ENCODE measurements around the gene ALG5.
A peak's percentile ranks its signal among the peaks of the same experiment; 100 is the strongest.

The ALG5 gene

DNA sequence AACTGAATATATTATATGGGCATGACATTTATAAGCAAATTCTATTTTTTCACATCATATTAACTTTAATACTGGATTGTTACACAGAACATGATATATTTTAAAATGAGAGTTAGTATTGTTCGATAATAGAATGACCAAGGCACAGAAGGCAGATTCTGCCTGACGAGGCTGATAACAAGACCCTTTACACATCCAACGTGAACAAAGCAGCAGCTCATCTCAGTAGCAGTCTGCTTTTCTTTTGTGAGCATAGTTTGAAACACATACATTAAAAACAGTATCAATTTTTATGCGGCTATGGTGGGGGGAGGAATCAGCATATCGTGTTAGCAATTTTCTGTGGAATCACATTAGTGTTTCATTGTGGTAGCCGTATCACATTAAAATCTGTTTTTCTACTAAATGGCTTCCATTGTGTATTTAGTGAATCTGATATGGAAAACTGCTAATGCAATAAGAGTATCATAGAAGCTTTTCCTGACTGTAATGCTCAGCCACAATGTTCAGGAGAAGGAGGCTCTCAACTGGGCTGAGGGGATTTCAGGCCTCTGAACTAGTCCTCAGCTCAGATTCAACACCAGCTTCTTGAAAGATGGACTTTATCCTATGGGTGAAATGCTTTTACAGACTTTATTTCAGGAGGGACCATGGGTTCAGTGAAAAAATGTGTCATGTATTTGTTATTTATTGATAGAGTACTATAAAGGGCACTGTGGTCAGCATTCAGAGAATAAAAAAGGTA, 83.1 kb downstream of the ALG5 start:
- no peak for DNase-seq (ENCODE audit: low read depth)

DNA sequence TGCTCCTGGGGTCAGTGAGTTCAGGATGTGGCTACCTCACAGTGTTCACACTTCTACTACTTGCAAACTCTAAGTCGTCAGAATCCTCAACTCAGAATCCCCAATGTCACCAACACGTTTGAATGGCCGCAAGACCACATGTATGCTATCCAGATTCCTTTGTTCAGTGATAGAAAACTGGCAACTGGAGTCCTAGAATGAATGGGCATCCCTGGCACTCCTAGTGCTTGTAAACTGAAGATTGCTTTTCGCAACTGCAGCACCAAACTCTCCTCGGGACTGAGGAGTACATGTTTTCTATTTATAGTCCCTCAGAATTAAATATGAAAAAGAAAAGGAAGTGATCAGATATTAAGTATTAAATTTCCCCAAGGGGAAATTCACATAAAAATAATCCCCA, 84.0 kb downstream of the ALG5 start:
- no peak for DNase-seq (ENCODE audit: low read depth)

DNA sequence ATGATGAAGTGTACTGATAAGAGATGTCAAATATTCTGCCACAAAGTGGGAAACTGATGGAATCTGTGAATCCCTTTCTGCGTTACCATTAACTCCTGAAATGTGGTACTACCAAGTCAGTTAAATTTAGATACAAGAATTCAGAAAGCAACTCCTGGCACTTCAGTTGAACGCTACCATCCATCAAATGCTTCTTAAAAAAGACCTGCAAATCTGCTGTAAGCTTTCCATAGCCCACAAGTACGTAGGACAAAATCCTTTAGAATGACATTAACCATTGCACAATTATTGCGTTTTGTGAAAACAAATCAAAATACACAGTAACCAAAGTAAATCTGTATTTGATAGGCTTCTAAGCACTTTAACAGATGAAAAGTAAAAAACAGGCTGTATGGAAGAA, 84.5 kb downstream of the ALG5 start:
- no peak for DNase-seq (ENCODE audit: low read depth)

DNA sequence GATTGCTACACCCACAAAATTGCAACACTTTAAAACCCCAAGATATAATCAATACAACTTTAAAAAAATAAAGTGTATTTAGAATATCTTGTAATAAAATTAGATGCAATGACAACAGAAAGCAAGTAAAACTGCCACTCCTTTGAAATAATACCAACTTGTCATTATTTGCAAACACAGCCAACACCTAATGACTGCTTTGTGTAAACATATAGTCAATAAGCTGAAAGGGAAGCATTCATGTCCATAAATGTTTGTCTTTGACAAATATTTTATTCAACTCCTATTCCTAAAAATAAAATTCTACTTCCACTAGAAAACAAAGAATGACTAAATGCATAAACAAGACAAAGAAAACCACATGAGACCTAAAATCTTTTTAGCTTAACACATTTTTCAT, 85.7 kb downstream of the ALG5 start:
- DNase-seq (ENCODE audit: low read depth) = no peak

DNA sequence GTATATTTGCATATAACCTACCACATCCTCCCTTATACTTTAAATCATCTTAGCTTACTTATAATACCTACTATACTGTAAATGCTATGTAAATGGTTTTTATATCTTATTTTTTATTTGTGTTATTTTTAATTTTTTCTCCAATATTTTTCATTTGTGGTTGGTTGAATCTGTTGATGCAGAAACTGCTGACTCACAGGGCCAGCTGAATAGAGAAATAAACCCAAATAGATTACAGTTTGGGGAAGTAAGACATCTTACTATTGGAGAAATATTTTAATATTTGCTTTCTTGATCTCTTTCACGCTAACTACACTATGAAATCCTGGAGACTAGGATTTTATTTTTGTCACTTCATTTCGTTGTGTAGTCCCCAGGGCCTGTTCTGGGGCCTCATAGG, 86.2 kb downstream of the ALG5 start:
- no peak for DNase-seq (ENCODE audit: low read depth)

DNA sequence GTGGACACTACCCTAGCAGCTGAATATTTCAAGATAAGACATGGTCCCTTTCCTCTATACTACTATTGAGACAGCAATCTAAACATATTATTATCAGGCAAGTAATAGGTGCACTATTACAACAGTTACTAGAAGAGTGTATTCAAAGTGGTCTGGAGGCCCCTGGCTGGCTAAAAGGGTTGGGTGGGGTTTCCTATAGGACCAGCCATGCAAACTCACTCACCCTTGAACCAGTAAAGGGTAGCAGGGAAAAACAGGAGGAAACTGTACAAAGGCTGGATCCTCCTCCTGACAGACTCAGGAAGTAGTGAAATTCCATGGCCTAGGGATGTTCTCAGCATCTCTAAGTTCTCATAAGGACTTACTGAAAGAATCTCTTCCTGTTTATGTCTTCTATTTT, 86.8 kb downstream of the ALG5 start:
- no peak for DNase-seq (ENCODE audit: low read depth)

DNA sequence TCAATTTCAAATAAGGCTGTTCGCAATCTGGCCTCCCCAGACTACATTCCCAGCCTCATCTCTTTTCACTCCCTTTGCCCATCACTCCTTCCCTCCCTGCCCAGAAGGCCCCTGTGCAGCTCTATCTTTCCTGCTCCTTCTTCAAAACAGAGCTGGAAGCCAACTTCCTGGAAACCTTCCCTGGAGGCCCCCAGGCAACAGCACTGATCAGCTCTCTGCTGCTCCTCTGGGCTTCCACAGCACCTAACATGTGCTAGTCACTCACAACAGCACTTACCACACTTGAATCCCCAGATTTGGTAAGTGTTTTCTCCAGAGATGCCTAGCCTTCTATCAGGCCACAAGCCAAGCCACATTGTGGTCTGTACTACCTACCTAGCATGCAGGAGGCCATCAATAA, 88.6 kb downstream of the ALG5 start:
- DNase-seq (ENCODE audit: low read depth) = peak; percentile 6

DNA sequence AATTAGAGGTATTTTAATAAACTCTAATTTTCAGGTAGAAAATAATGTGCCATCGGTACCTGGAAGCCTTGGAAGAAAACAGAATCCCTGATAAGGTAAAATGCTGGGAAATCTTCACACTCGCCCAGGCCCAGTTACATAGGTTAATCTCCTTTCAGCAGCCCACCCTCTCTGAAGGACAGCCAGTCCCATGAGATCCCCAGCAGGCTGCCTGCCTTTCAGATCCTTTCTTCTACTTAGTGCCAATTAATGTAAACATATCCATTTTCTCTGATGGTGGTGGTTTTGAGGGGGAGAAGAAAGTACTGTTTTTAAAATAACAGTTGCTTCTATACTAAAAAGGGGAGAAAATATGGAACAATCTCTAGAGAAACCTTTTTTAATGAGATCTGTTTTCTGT, 91.3 kb downstream of the ALG5 start:
- no peak for DNase-seq (ENCODE audit: low read depth)

DNA sequence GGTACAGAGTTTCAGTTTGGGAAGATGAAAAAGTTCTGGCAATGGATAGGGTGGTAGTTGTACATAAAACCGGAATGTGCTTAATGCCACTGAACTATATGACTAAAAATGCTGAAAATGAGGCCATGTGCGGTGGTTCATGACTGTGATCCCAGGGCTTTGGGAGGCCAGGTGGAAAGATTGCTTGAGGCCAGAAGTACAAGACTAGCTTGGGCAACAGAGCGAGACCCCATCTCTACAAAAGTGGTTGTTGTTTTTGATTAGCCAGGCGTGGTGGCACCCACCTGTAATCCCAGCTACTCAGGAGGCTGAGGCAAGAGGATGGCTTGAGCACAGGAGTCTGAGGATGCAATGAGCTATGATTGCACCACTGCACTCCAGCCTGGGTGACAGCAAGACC, 91.9 kb downstream of the ALG5 start:
- no peak for DNase-seq (ENCODE audit: low read depth)

DNA sequence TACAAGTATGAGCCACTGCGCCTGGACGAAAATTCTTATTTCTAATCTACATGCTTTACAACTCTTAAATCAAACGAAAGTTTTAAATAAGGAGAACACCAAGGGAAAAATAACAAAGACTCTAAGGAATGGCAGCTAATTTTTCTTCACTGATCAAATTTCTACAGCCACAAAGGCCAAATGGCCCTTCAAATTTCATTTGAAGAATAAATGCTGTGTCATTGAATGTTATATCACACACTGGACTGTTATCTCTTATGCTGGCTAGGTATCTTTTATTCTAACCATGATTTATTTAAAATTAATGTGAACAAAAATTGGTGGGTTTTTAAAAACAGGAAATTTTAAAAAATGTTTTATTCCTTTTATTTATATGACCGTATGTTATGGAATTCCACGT, 93.2 kb downstream of the ALG5 start:
- DNase-seq (ENCODE audit: low read depth) = no peak

DNA sequence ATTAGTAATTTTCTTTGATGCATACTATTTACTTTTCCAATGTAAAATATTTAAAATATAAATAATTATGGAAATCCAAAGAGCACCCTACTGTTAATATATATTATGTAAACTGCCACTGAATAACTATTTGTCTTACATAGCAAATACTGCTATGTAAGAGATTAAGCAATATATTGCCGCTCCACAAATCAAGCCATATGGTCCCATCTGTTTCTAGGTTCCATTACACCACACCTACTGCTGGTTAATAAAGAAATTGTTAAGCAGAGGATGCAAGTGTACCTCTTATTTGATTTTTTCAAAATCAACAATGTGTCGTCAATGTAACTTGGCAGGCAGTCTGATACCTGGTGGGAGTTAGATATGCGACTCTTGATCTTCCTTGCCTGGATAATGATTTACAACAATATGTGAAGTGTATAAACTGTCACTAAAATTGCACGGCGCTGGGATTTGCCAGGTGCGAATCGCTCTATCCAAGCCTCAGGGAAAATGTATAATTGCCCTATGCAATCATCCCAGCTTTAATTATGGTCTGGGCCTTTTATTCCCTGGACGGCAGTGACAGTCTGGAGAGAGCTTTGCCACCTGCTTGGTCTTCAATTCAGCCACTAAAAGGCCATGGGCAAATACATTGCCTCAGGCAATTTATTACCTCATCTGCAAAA, 95.1 kb downstream of the ALG5 start:
- DNase-seq (ENCODE audit: low read depth) = no peak
